Epidermal melanocyte (primary cell): ENCODE results near the gene IGF2BP3.
A peak's percentile ranks its signal among the peaks of the same experiment; 100 is the strongest.

ENCODE experiments used
- DNase-seq: peaks from one replicate; pipeline ENCODE4 v3.0.0; 2011; ENCODE audit warnings: low spot score; ENCODE audit not compliant: insufficient read length

Gene IGF2BP3

DNA sequence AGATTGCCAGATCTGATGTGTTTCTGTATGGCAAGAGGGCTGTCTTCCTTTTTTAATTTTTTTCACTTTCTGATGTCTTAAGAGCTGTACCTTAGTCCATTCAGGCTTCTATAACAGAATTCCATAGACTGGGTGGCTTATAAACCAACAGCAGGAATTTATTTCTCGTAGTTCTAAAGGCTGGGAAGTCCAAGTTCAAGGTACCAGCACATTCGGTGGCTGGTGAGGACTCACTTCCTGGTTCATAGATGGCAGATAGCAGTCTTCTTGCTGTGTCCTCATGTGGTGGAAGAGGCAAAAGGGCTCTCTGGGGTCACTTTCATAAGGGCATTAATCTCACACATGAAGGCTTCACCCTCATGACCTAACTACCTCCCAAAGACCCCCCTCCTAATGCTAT lies 202.9 kb downstream of the IGF2BP3 start:
- no peak for DNase-seq

DNA sequence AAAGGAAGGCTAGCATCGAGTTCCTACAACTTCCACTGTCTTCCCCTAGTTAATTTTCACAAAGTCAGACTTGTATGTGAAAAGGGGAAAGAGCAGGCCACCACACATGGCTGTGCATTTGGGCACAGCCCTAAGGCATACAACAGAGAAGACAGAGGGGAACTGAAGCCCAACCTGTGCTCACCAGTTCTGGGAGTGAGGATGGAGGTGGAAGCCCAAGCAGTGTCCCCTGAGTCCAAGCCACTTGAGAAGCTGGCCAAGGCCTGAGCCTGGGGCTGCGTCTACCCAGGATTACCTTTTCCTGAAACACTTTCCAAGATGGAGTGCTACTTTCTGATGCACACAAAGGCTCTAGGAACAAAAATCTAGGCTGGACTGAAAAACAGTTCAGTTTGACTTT lies 203.4 kb downstream of the IGF2BP3 start:
- no peak for DNase-seq

DNA sequence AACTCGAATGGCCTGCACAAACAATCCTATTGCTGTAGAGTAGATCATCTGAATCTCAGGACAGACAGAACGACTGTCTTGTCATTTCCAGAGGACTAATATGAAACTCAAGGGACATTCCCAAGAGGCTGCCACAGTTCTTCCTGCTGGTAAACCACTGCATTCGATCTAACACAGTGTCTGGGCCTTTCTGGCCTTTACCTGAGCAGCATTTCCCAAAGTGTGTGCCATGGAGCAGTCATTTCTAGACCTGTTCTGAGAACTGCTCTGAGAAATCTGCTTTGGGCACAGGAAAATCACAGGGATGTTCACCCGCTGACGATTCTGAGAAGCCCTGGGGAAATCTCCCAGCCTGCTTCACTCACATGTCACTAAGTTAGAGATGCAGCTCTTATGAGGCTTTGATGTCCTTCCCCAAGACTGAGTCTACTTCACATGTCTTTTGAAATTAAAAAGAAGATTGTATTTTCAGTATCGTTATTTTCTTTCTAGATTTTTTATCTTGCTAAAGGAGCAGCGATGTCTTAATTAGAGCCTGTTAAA lies 205.3 kb downstream of the IGF2BP3 start:
- DNase-seq: no peak

GRCh38 chr7:23261843-23262452 lies 208.3 kb downstream of the IGF2BP3 start:
- peak; percentile 75 for DNase-seq

DNA sequence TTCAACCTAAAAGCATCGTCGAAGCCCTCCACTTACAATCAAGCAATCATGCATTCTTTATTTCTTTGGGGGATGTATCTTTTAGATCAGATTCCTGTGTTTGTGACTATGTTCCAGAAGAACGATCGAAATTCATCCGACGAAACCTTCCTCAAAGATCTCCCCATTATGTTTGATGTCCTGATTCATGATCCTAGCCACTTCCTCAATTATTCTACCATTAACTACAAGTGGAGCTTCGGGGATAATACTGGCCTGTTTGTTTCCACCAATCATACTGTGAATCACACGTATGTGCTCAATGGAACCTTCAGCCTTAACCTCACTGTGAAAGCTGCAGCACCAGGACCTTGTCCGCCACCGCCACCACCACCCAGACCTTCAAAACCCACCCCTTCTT lies 209.9 kb downstream of the IGF2BP3 start:
- DNase-seq: no peak
